Mesendoderm (in vitro differentiated cells): Measurements from ENCODE around the gene MCTS1.
"Not testable (repeated sequence)": the region's sequence is repeated elsewhere in the genome, so short reads cannot be mapped to it uniquely, and the experiment has no call there.

ENCODE experiments used
- DNase-seq: peaks from one replicate; pipeline ENCODE4 v3.0.0; 2013
- H2AK5ac ChIP-seq: 2 replicates; pipeline ENCODE4 v1.6.1; 2013; ENCODE audit warnings: low read length, inconsistent platforms
- H2BK120ac ChIP-seq: 2 replicates; pipeline ENCODE4 v1.6.1; 2013; ENCODE audit warnings: low read depth, mild to moderate bottlenecking, low read length, moderate library complexity, mixed read lengths
- H2BK15ac ChIP-seq: replicated peaks from 2 replicates; pipeline ENCODE4 v1.6.1; 2013; ENCODE audit warnings: low read depth, mild to moderate bottlenecking, moderate library complexity
- H2BK5ac ChIP-seq: 2 replicates; pipeline ENCODE4 v1.6.1; 2013; ENCODE audit warnings: low read length, inconsistent platforms
- H3K18ac ChIP-seq: 2 replicates; pipeline ENCODE4 v1.6.1; 2013; ENCODE audit warnings: mild to moderate bottlenecking, low read length, mixed read lengths
- H3K23ac ChIP-seq: one replicate; pipeline ENCODE4 v1.6.1; 2013; ENCODE audit warnings: low read length
- H3K27ac ChIP-seq: 2 replicates; pipeline ENCODE4 v1.5.1; 2013; ENCODE audit warnings: low read depth, mild to moderate bottlenecking, inconsistent platforms, low read length, moderate library complexity
- H3K27me3 ChIP-seq: 2 replicates; pipeline ENCODE4 v1.6.1; 2013; ENCODE audit warnings: low read length, control low read depth, mild to moderate bottlenecking, inconsistent platforms; ENCODE audit not compliant: insufficient read depth, poor library complexity
- H3K36me3 ChIP-seq: 2 replicates; pipeline ENCODE4 v1.6.1; 2013; ENCODE audit warnings: low read length, inconsistent platforms; ENCODE audit not compliant: control insufficient read depth, insufficient read depth
- H3K4ac ChIP-seq: one replicate; pipeline ENCODE4 v1.6.1; 2013; ENCODE audit warnings: low read depth, mild to moderate bottlenecking, low read length, moderate library complexity
- H3K4me1 ChIP-seq: 2 replicates; pipeline ENCODE4 v1.6.1; 2013; ENCODE audit warnings: low read depth, low read length, inconsistent platforms; ENCODE audit not compliant: control insufficient read depth
- H3K4me2 ChIP-seq: 2 replicates; pipeline ENCODE4 v1.6.1; 2013; ENCODE audit warnings: low read length
- H3K4me3 ChIP-seq: 2 replicates; pipeline ENCODE4 v1.5.1; 2013; ENCODE audit warnings: mild to moderate bottlenecking, low read length
- H3K56ac ChIP-seq: one replicate; pipeline ENCODE4 v1.6.1; 2013; ENCODE audit warnings: low read length
- H3K79me1 ChIP-seq: 2 replicates; pipeline ENCODE4 v1.6.1; 2013; ENCODE audit warnings: low read length, inconsistent platforms
- H3K79me2 ChIP-seq: 2 replicates; pipeline ENCODE4 v1.6.1; 2013; ENCODE audit warnings: mild to moderate bottlenecking, low read length; ENCODE audit not compliant: control insufficient read depth, insufficient read depth
- H3K9ac ChIP-seq: 2 replicates; pipeline ENCODE4 v1.6.1; 2013; ENCODE audit warnings: low read length, inconsistent platforms
- H4K5ac ChIP-seq: one replicate; pipeline ENCODE4 v1.6.1; 2013; ENCODE audit warnings: low read length
- H4K8ac ChIP-seq: one replicate; pipeline ENCODE4 v1.6.1; 2013; ENCODE audit warnings: low read depth, mild to moderate bottlenecking, control low read depth, low read length, moderate library complexity
- WGBS: extraction: QIAGEN DNeasy Blood & Tissue Kit; methylation state at CpG from one replicate; pipeline ENCODE4 v1.1.7; 2013; ENCODE audit warnings: low lambda C conversion rate, missing lambda C conversion rate; ENCODE audit not compliant: insufficient coverage; ENCODE audit errors: extremely low coverage; 5-methylcytosine and 5-hydroxymethylcytosine counted together

Gene MCTS1

GRCh38 chrX:120570011-120570600 is 33.8 kb upstream of the MCTS1 start:
- no peaks in the 10 kb centered on the region for H3K36me3 ChIP-seq
- H3K79me1 ChIP-seq = no peaks in the 10 kb centered on the region
- no peak overlapping the region for H2AK5ac ChIP-seq
- no peak overlapping the region for H2BK120ac ChIP-seq
- no peak overlapping the region for H3K18ac ChIP-seq
- no peak overlapping the region for H3K4me3 ChIP-seq
- no peak overlapping the region for H4K5ac ChIP-seq
- no peak overlapping the region for H3K4ac ChIP-seq
- no peaks in the 10 kb centered on the region for H3K27me3 ChIP-seq
- H3K4me2 ChIP-seq = no peak overlapping the region
- H2BK15ac ChIP-seq = no peak overlapping the region
- H3K4me1 ChIP-seq = no peaks in the 10 kb centered on the region
- WGBS = no CpG with 5 or more reads among the region's 3 CpGs
- no peaks in the 10 kb centered on the region for H3K79me2 ChIP-seq
- no peak overlapping the region for H3K56ac ChIP-seq
- H4K8ac ChIP-seq = no peak overlapping the region
- H3K27ac ChIP-seq = no peak overlapping the region
- no peak overlapping the region for H3K23ac ChIP-seq
- no peak overlapping the region for H3K9ac ChIP-seq
- no peak overlapping the region for H2BK5ac ChIP-seq
- peak; percentile 16 for DNase-seq

GRCh38 chrX:120573806-120574205 is 30.1 kb upstream of the MCTS1 start:
- not testable (repeated sequence) for H3K18ac ChIP-seq, H3K79me2 ChIP-seq, DNase-seq, H3K4me3 ChIP-seq, H3K27ac ChIP-seq, H4K5ac ChIP-seq, H3K27me3 ChIP-seq, H3K56ac ChIP-seq, H3K36me3 ChIP-seq, H3K23ac ChIP-seq, H2BK120ac ChIP-seq, H2BK5ac ChIP-seq, H3K79me1 ChIP-seq, H3K4me2 ChIP-seq, H3K4ac ChIP-seq, H3K9ac ChIP-seq, H2BK15ac ChIP-seq, H4K8ac ChIP-seq, H3K4me1 ChIP-seq, H2AK5ac ChIP-seq
- WGBS = no CpG with 5 or more reads among the region's 13 CpGs

GRCh38 chrX:120575379-120576114 is 28.4 kb upstream of the MCTS1 start:
- H3K18ac ChIP-seq = no peak overlapping the region
- H2BK5ac ChIP-seq = no peak overlapping the region
- no peaks in the 10 kb centered on the region for H3K27me3 ChIP-seq
- no peaks in the 10 kb centered on the region for H3K4me1 ChIP-seq
- no peak overlapping the region for H2AK5ac ChIP-seq
- no peak overlapping the region for H3K27ac ChIP-seq
- no CpG with 5 or more reads among the region's 18 CpGs for WGBS
- no peak overlapping the region for H3K9ac ChIP-seq
- no peak overlapping the region for H3K4me3 ChIP-seq
- no peak overlapping the region for H3K4ac ChIP-seq
- no peaks in the 10 kb centered on the region for H3K36me3 ChIP-seq
- no peak overlapping the region for H2BK15ac ChIP-seq
- no peak overlapping the region for H2BK120ac ChIP-seq
- H3K4me2 ChIP-seq = no peak overlapping the region
- H3K56ac ChIP-seq = no peak overlapping the region
- peak; percentile 34 for DNase-seq
- H3K23ac ChIP-seq = no peak overlapping the region
- no peak overlapping the region for H4K5ac ChIP-seq
- H3K79me1 ChIP-seq = no peaks in the 10 kb centered on the region
- H4K8ac ChIP-seq = no peak overlapping the region
- no peaks in the 10 kb centered on the region for H3K79me2 ChIP-seq

- Histone ChIP-seq H4K8ac (no peak overlapping the region), H3K4me2 (no peak overlapping the region), H3K4ac (no peak overlapping the region), H3K36me3 (no peaks in the 10 kb centered on the region), H3K79me2 (no peaks in the 10 kb centered on the region), H3K9ac (no peak overlapping the region), H4K5ac (no peak overlapping the region), H2BK120ac (no peak overlapping the region), H2AK5ac (no peak overlapping the region), H3K27ac (no peak overlapping the region), H3K56ac (no peak overlapping the region), H3K18ac (no peak overlapping the region), H2BK5ac (no peak overlapping the region), H3K4me3 (no peak overlapping the region), H3K4me1 (no peaks in the 10 kb centered on the region), H2BK15ac (no peak overlapping the region), H3K27me3 (no peaks in the 10 kb centered on the region), H3K23ac (no peak overlapping the region), H3K79me1 (no peaks in the 10 kb centered on the region)
- no peak for DNase-seq
- WGBS = no CpG with 5 or more reads among the region's 2 CpGs
These were observed 18.2 kb upstream of the MCTS1 start for GRCh38 chrX:120585702-120586101.

GRCh38 chrX:120604361-120604782 is 471 bp downstream of the MCTS1 start:
- Histone ChIP-seq H2BK120ac (no peak overlapping the region), H3K18ac (peak overlapping the region; percentile 3), H3K4ac (no peak overlapping the region), H3K4me3 (peak overlapping the region; percentile 77), H3K4me1 (no peaks in the 10 kb centered on the region), H4K5ac (no peak overlapping the region), H3K27me3 (no peaks in the 10 kb centered on the region), H3K9ac (peak overlapping the region; percentile 82), H3K79me1 (no peaks in the 10 kb centered on the region), H3K56ac (peak overlapping the region; percentile 82), H3K79me2 (no peaks in the 10 kb centered on the region), H2AK5ac (no peak overlapping the region), H3K27ac (peak overlapping the region; percentile 84), H2BK5ac (no peak overlapping the region), H3K36me3 (no peaks in the 10 kb centered on the region), H3K23ac (no peak overlapping the region), H4K8ac (peak overlapping the region; percentile 98), H3K4me2 (peak overlapping the region; percentile 66), H2BK15ac (no peak overlapping the region)
- DNase-seq = peak; percentile 4
- WGBS = no CpG with 5 or more reads among the region's 5 CpGs
